HEK293 (cell line): ENCODE measurements around the gene RPS6KA2.

ENCODE experiments used
- CTCF ChIA-PET: fragments of 350-600 bp; formaldehyde crosslinking; extraction: SDS; loops from one replicate; lab custom pipeline; 2021; ENCODE audit warnings: antibody characterized with exemption; lab: Yijun Ruan, JAX
- POLR2A ChIA-PET: fragments of 300-600 bp; formaldehyde crosslinking; extraction: SDS; loops from one replicate; lab custom pipeline; 2020; ENCODE audit warnings: antibody characterized with exemption, inconsistent platforms; lab: Yijun Ruan, JAX
- H3K27ac ChIP-seq: fragments of 200-500 bp; sonication (Bioruptor generic); 2 replicates; pipeline ENCODE4 v1.5.1; 2014; ENCODE audit warnings: low read depth, low read length, control low read depth, inconsistent platforms; ENCODE audit errors: extremely low read depth
- H3K36me3 ChIP-seq, 2 experiments: fragments of 200-500 bp in 1 of 2; sonication (Bioruptor generic) in 1 of 2; 1 replicate in 1 of 2; 2 replicates in 1 of 2; pipeline ENCODE4 v1.5.1; 2014 to 2017; ENCODE audit warnings: inconsistent platforms in 2 of 2, low read length in 2 of 2; ENCODE audit not compliant: control insufficient read depth in 2 of 2, insufficient read depth in 1 of 2
- H3K4me1 ChIP-seq: fragments of 200-500 bp; sonication (Bioruptor generic); 2 replicates; pipeline ENCODE4 v1.5.1; 2014; ENCODE audit warnings: mild to moderate bottlenecking, low read length, inconsistent platforms; ENCODE audit not compliant: control insufficient read depth, insufficient read depth
- H3K4me3 ChIP-seq: 2 replicates; pipeline ENCODE4 v1.5.1; 2011; ENCODE audit warnings: low read depth, mild to moderate bottlenecking, control low read depth, low read length, moderate library complexity
- H3K9me3 ChIP-seq: fragments of 200-500 bp; sonication (Bioruptor generic); 2 replicates; pipeline ENCODE4 v1.5.1; 2014; ENCODE audit warnings: low read depth, low read length, inconsistent platforms; ENCODE audit not compliant: control insufficient read depth, insufficient read depth
- KLF9 ChIP-seq: fragments of 450-650 bp; formaldehyde crosslinking; IDR thresholded peaks from 2 replicates; pipeline ENCODE4 v1.5.1; 2016; ENCODE audit warnings: missing biosample characterization, missing genetic modification characterization, low read depth
- ZBTB20 ChIP-seq: fragments of 450-650 bp; formaldehyde crosslinking; IDR thresholded peaks from 2 replicates; pipeline ENCODE4 v1.5.1; 2016; ENCODE audit warnings: missing biosample characterization, missing genetic modification characterization
- ZBTB44 ChIP-seq: fragments of 450-650 bp; IDR thresholded peaks from 2 replicates; pipeline ENCODE4 v1.5.1; 2018; ENCODE audit warnings: missing biosample characterization, mild to moderate bottlenecking, missing genetic modification characterization
- ZFHX2 ChIP-seq: fragments of 450-650 bp; formaldehyde crosslinking; conservative IDR thresholded peaks from 2 replicates; pipeline ENCODE4 v1.5.1; 2016; ENCODE audit warnings: missing biosample characterization, missing genetic modification characterization
- ZNF10 ChIP-seq: fragments of 450-650 bp; formaldehyde crosslinking; IDR thresholded peaks from 2 replicates; pipeline ENCODE4 v1.5.1; 2017; ENCODE audit warnings: missing biosample characterization, missing genetic modification characterization
- ZNF175 ChIP-seq: fragments of 450-650 bp; formaldehyde crosslinking; IDR thresholded peaks from 2 replicates; pipeline ENCODE4 v1.5.1; 2016; ENCODE audit warnings: missing biosample characterization, missing genetic modification characterization
- ZNF184 ChIP-seq: fragments of 450-650 bp; IDR thresholded peaks from 2 replicates; pipeline ENCODE4 v1.5.1; 2018; ENCODE audit warnings: missing biosample characterization, mild to moderate bottlenecking, missing genetic modification characterization
- ZNF202 ChIP-seq: fragments of 450-650 bp; formaldehyde crosslinking; IDR thresholded peaks from 2 replicates; pipeline ENCODE4 v1.5.1; 2016; ENCODE audit warnings: missing biosample characterization, missing genetic modification characterization, borderline replicate concordance
- ZNF274 ChIP-seq, 2 experiments: fragments of 200-500 bp in 1 of 2; fragments of 450-650 bp in 1 of 2; sonication (Bioruptor generic) in 1 of 2; formaldehyde crosslinking in 1 of 2; IDR thresholded peaks; 2 replicates each; pipeline versions ENCODE4 v1.5.1 to v1.6.1; 2014 to 2016; ENCODE audit warnings: borderline replicate concordance in 1 of 2, inconsistent platforms in 1 of 2, low read length in 1 of 2, missing biosample characterization in 1 of 2, missing genetic modification characterization in 1 of 2
- ZNF350 ChIP-seq: fragments of 450-650 bp; formaldehyde crosslinking; IDR thresholded peaks from 2 replicates; pipeline ENCODE4 v1.5.0; 2017; ENCODE audit warnings: missing biosample characterization, mild to moderate bottlenecking, missing genetic modification characterization
- ZNF416 ChIP-seq: fragments of 450-650 bp; formaldehyde crosslinking; IDR thresholded peaks from 2 replicates; pipeline ENCODE4 v1.5.1; 2016; ENCODE audit warnings: missing biosample characterization, missing genetic modification characterization
- ZNF426 ChIP-seq: fragments of 450-650 bp; formaldehyde crosslinking; IDR thresholded peaks from 2 replicates; pipeline ENCODE4 v1.5.1; 2017; ENCODE audit warnings: missing biosample characterization, missing genetic modification characterization, mild to moderate bottlenecking, inconsistent platforms, moderate library complexity
- ZNF514 ChIP-seq: fragments of 450-650 bp; formaldehyde crosslinking; IDR thresholded peaks from 2 replicates; pipeline ENCODE4 v1.5.1; 2016; ENCODE audit warnings: missing biosample characterization, missing genetic modification characterization
- ZNF530 ChIP-seq: fragments of 450-650 bp; formaldehyde crosslinking; IDR thresholded peaks from 2 replicates; pipeline ENCODE4 v1.5.1; 2016; ENCODE audit warnings: low read depth, missing biosample characterization, missing genetic modification characterization
- ZNF548 ChIP-seq: fragments of 450-650 bp; formaldehyde crosslinking; IDR thresholded peaks from 2 replicates; pipeline ENCODE4 v1.5.1; 2016; ENCODE audit warnings: missing biosample characterization, missing genetic modification characterization
- ZNF623 ChIP-seq: fragments of 450-650 bp; formaldehyde crosslinking; IDR thresholded peaks from 2 replicates; pipeline ENCODE4 v1.5.1; 2016; ENCODE audit warnings: missing biosample characterization, missing genetic modification characterization
- ZNF629 ChIP-seq: fragments of 450-650 bp; formaldehyde crosslinking; IDR thresholded peaks from 2 replicates; pipeline ENCODE4 v1.5.1; 2017; ENCODE audit warnings: missing biosample characterization, missing genetic modification characterization
- ZNF785 ChIP-seq: fragments of 450-650 bp; formaldehyde crosslinking; IDR thresholded peaks from 2 replicates; pipeline ENCODE4 v1.5.1; 2016; ENCODE audit warnings: missing biosample characterization, missing genetic modification characterization
- ZNF791 ChIP-seq: fragments of 450-650 bp; formaldehyde crosslinking; IDR thresholded peaks from 2 replicates; pipeline ENCODE4 v1.5.1; 2016; ENCODE audit warnings: missing biosample characterization, missing genetic modification characterization

Gene RPS6KA2

GRCh38 chr6:166613027-166613426, 14.0 kb downstream of the RPS6KA2 start:
- POLR2A ChIA-PET, result interaction anchor here (3.2 kb wide), 1 partner anchor 14 kb away, joined by 14 read pairs; the partner anchor contains the start of gene RPS6KA2
- CTCF ChIA-PET, result interaction anchor here (1.2 kb wide), 1 partner anchor 29 kb away, joined by 4 read pairs; no protein-coding TSS in a partner anchor

GRCh38 chr6:166612471-166612881, 14.6 kb downstream of the RPS6KA2 start:
- no peak overlapping the region for H3K4me3 ChIP-seq
- no peaks in the 10 kb centered on the region for H3K9me3 ChIP-seq
- no peaks in the 10 kb centered on the region for H3K4me1 ChIP-seq
- CTCF ChIA-PET, result interaction anchor here (1.2 kb wide), 1 partner anchor 29 kb away, joined by 4 read pairs; no protein-coding TSS in a partner anchor
- TF ChIP-seq ZNF416 (tag by site-specific recombination), result no peak
- no peak for TF ChIP-seq ZNF623 (tag by site-specific recombination)
- no peak for TF ChIP-seq ZNF175 (tag by site-specific recombination)
- TF ChIP-seq ZBTB20 (tag by site-specific recombination), result no peak
- no peak for TF ChIP-seq ZNF350
- no peak for TF ChIP-seq ZNF184 (tag by site-specific recombination)
- TF ChIP-seq ZNF10 (tag by site-specific recombination), result no peak
- no peak for TF ChIP-seq ZNF202 (tag by site-specific recombination)
- TF ChIP-seq ZNF629 (tag by site-specific recombination), result no peak
- POLR2A ChIA-PET, result interaction anchor here (3.2 kb wide), 1 partner anchor 15 kb away, joined by 14 read pairs; the partner anchor contains the start of gene RPS6KA2
- H3K27ac ChIP-seq, result no peak overlapping the region
- H3K36me3 ChIP-seq, result no peaks in the 10 kb centered on the region

More at GRCh38 chr6:166613027-166613426, 14.0 kb downstream of the RPS6KA2 start:
- Histone ChIP-seq H3K4me1 (no peaks in the 10 kb centered on the region), H3K27ac (no peak overlapping the region)
- TF ChIP-seq ZBTB44 (tag by site-specific recombination) (no peak), ZFHX2 (tag by site-specific recombination) (no peak), KLF9 (tag by site-specific recombination) (no peak), ZNF629 (tag by site-specific recombination) (no peak), ZNF548 (no peak), ZNF785 (no peak), ZNF274 (IDR thresholded peaks at IDR 0.05; ENCODE audit: low read length) (no peak), ZNF274 (tag by site-specific recombination; IDR thresholded peaks at IDR 0.05; ENCODE audit: borderline replicate concordance) (no peak), ZNF426 (no peak), ZNF514 (tag by site-specific recombination) (no peak), ZNF791 (tag by site-specific recombination) (no peak)
- TF ChIP-seq, all 188 proteins: peak for 0
- Histone ChIP-seq H3K36me3 (peaks cover 0 to under 1% of the 10 kb centered on the region in 2 experiments; a peak in 1 of 3 replicates), H3K9me3 (no peaks in the 10 kb centered on the region), H3K4me3 (no peak overlapping the region)

GRCh38 chr6:166611631-166612030, 15.4 kb downstream of the RPS6KA2 start:
- CTCF ChIA-PET, result interaction anchor here (0.5 kb wide), 1 partner anchor 90 kb away, joined by 3 read pairs; no protein-coding TSS in a partner anchor
- no peak for TF ChIP-seq ZNF530
- Histone ChIP-seq H3K4me3 (no peak overlapping the region), H3K9me3 (no peaks in the 10 kb centered on the region), H3K27ac (no peak overlapping the region), H3K4me1 (no peaks in the 10 kb centered on the region), H3K36me3 (no peaks in the 10 kb centered on the region)
- POLR2A ChIA-PET, result interaction anchor here (1.1 to 3.2 kb wide), 2 partner anchors 9 to 16 kb away, joined by 4 to 14 read pairs; partner anchors contain the start of gene RPS6KA2
